HCEC 1CT (cell line): ENCODE measurements around the gene CNTN5.

ENCODE experiments used
- DNase-seq: peaks from one replicate; pipeline ENCODE4 v3.0.0-alpha.2; 2017

Gene CNTN5

GRCh38 chr11:99531468-99531867 is 510.7 kb downstream of the CNTN5 start:
- DNase-seq: no peak

GRCh38 chr11:99534812-99535211 is 514.1 kb downstream of the CNTN5 start:
- peak; percentile 72 for DNase-seq

GRCh38 chr11:99535406-99535805 is 514.7 kb downstream of the CNTN5 start:
- no peak for DNase-seq

GRCh38 chr11:99535819-99536218 is 515.1 kb downstream of the CNTN5 start:
- DNase-seq: no peak

GRCh38 chr11:99537681-99538080 is 516.9 kb downstream of the CNTN5 start:
- DNase-seq: no peak

GRCh38 chr11:99545616-99546015 is 524.9 kb downstream of the CNTN5 start:
- DNase-seq: no peak

- no peak for DNase-seq
Measured at GRCh38 chr11:99548264-99548663, 527.5 kb downstream of the CNTN5 start.

- DNase-seq: no peak
Measured at GRCh38 chr11:99554232-99554903, 533.6 kb downstream of the CNTN5 start.

GRCh38 chr11:99555486-99555885 is 534.7 kb downstream of the CNTN5 start:
- no peak for DNase-seq

- no peak for DNase-seq
Measured at GRCh38 chr11:99565333-99565732, 544.6 kb downstream of the CNTN5 start.

GRCh38 chr11:99567334-99567956 is 546.7 kb downstream of the CNTN5 start:
- DNase-seq: no peak

- DNase-seq: no peak
Measured at GRCh38 chr11:99568808-99569207, 548.1 kb downstream of the CNTN5 start.

- DNase-seq: no peak
Measured at GRCh38 chr11:99571094-99571493, 550.3 kb downstream of the CNTN5 start.

GRCh38 chr11:99584830-99585229 is 564.1 kb downstream of the CNTN5 start:
- no peak for DNase-seq

- DNase-seq: no peak
Measured at GRCh38 chr11:99585606-99586005, 564.9 kb downstream of the CNTN5 start.

GRCh38 chr11:99589771-99590170 is 569.0 kb downstream of the CNTN5 start:
- no peak for DNase-seq

- DNase-seq: no peak
Measured at GRCh38 chr11:99592266-99592665, 571.5 kb downstream of the CNTN5 start.

- DNase-seq: no peak
Measured at GRCh38 chr11:99593197-99593596, 572.4 kb downstream of the CNTN5 start.

GRCh38 chr11:99601179-99601578 is 580.4 kb downstream of the CNTN5 start:
- no peak for DNase-seq

- DNase-seq: no peak
Measured at GRCh38 chr11:99614352-99614751, 593.6 kb downstream of the CNTN5 start.

GRCh38 chr11:99630629-99631028 is 609.9 kb downstream of the CNTN5 start:
- DNase-seq: no peak

- DNase-seq: no peak
Measured at GRCh38 chr11:99631618-99632017, 610.9 kb downstream of the CNTN5 start.

- DNase-seq: no peak
Measured at GRCh38 chr11:99632969-99633368, 612.2 kb downstream of the CNTN5 start.

GRCh38 chr11:99634581-99634980 is 613.8 kb downstream of the CNTN5 start:
- DNase-seq: no peak

GRCh38 chr11:99638073-99638553 is 617.4 kb downstream of the CNTN5 start:
- DNase-seq: no peak
